Neural cell (in vitro differentiated cells): ENCODE data around the gene ESR2. TPM values are rescaled to one million over a fixed set of nuclear protein-coding genes. Genes with fewer than 3 reads are reported as not detected.

ENCODE experiments used
- H2AFZ ChIP-seq: fragments of 200-600, 300-800 bp; sonication (generic), shearing (Covaris generic); 2 replicates; pipeline ENCODE4 v1.6.0; 2014; ENCODE audit warnings: low read depth, mild to moderate bottlenecking, antibody characterized with exemption, low read length, moderate library complexity
- H3F3A ChIP-seq: fragments of 200-600 bp; shearing (Covaris generic); 2 replicates; pipeline ENCODE4 v1.6.1; 2016; ENCODE audit warnings: mild to moderate bottlenecking, moderate library complexity, mixed read lengths, antibody characterized with exemption, low read length; ENCODE audit not compliant: insufficient read depth, poor library complexity, severe bottlenecking
- H3K27ac ChIP-seq: fragments of 200-600, 300-800 bp; sonication (generic), shearing (Covaris generic); 2 replicates; pipeline ENCODE4 v1.5.1; 2014; ENCODE audit warnings: mild to moderate bottlenecking, low read length, moderate library complexity
- H3K27me3 ChIP-seq: fragments of 300-800, 200-600 bp; sonication (generic), shearing (Covaris generic); 2 replicates; pipeline ENCODE4 v1.6.0; 2014; ENCODE audit warnings: mild to moderate bottlenecking, low read depth, low read length, moderate library complexity; ENCODE audit not compliant: insufficient read depth
- H3K36me3 ChIP-seq: fragments of 300-800, 200-600 bp; sonication (generic), shearing (Covaris generic); 2 replicates; pipeline ENCODE4 v1.5.1; 2014; ENCODE audit warnings: mild to moderate bottlenecking, antibody characterized with exemption, low read length, moderate library complexity; ENCODE audit not compliant: insufficient read depth
- H3K4me2 ChIP-seq: fragments of 300-800, 200-600 bp; sonication (generic), shearing (Covaris generic); 2 replicates; pipeline ENCODE4 v1.6.0; 2014; ENCODE audit warnings: mild to moderate bottlenecking, low read length
- H3K4me3 ChIP-seq: fragments of 300-800, 200-600 bp; sonication (generic), shearing (Covaris generic); 2 replicates; pipeline ENCODE4 v1.5.1; 2014; ENCODE audit warnings: mild to moderate bottlenecking, low read length, moderate library complexity
- H3K79me2 ChIP-seq: fragments of 200-600 bp; shearing (Covaris generic); replicated peaks from 2 replicates; pipeline ENCODE4 v1.6.0; 2014; ENCODE audit warnings: mild to moderate bottlenecking, low read length, moderate library complexity; ENCODE audit not compliant: insufficient read depth
- H3K9ac ChIP-seq: fragments of 300-800, 200-600 bp; sonication (generic), shearing (Covaris generic); 2 replicates; pipeline ENCODE4 v1.6.1; 2016; ENCODE audit warnings: mild to moderate bottlenecking, low read length, mixed read lengths
- H3K9me2 ChIP-seq: fragments of 200-600 bp; shearing (Covaris generic); 2 replicates; pipeline ENCODE4 v1.6.1; 2016; ENCODE audit warnings: mild to moderate bottlenecking, low read length, mixed read lengths; ENCODE audit not compliant: insufficient read depth
- H3K9me3 ChIP-seq: fragments of 200-600, 300-800 bp; sonication (generic), shearing (Covaris generic); 2 replicates; pipeline ENCODE4 v1.6.1; 2016; ENCODE audit warnings: mild to moderate bottlenecking, mixed run types, low read length, moderate library complexity, mixed read lengths
- H4K20me1 ChIP-seq: fragments of 200-600 bp; shearing (Covaris generic); 2 replicates; pipeline ENCODE4 v1.6.1; 2016; ENCODE audit warnings: mild to moderate bottlenecking, mixed run types; ENCODE audit not compliant: insufficient read depth
- CTCF ChIP-seq: fragments of 450-650 bp; IDR thresholded peaks from 2 replicates; pipeline ENCODE4 v1.5.1; 2014; ENCODE audit warnings: antibody characterized with exemption, mild to moderate bottlenecking, moderate library complexity; ENCODE audit not compliant: poor library complexity, severe bottlenecking
- EP300 ChIP-seq: fragments of 450-650 bp; conservative IDR thresholded peaks from 2 replicates; pipeline ENCODE4 v1.6.1; 2014; ENCODE audit warnings: antibody characterized with exemption, mild to moderate bottlenecking, moderate library complexity; ENCODE audit not compliant: poor library complexity, severe bottlenecking
- EZH2 ChIP-seq: fragments of 200-600, 300-800 bp; shearing (Covaris generic), sonication (generic); IDR thresholded peaks from 2 replicates; pipeline ENCODE4 v1.6.1; 2014; ENCODE audit warnings: antibody characterized with exemption, low read length, borderline replicate concordance, mild to moderate bottlenecking; ENCODE audit not compliant: insufficient read depth, poor library complexity, severe bottlenecking
- MXI1 ChIP-seq: fragments of 450-650 bp; conservative IDR thresholded peaks from 2 replicates; pipeline ENCODE4 v1.6.1; 2014; ENCODE audit warnings: antibody characterized with exemption, mild to moderate bottlenecking; ENCODE audit not compliant: poor library complexity, severe bottlenecking
- POLR2AphosphoS5 ChIP-seq: IDR thresholded peaks from 2 replicates; pipeline ENCODE4 v1.6.1; 2012
- RAD21 ChIP-seq: fragments of 450-650 bp; conservative IDR thresholded peaks from 2 replicates; pipeline ENCODE4 v1.6.1; 2014; ENCODE audit warnings: antibody characterized with exemption, mild to moderate bottlenecking, moderate library complexity
- SMC3 ChIP-seq: fragments of 450-650 bp; conservative IDR thresholded peaks from 2 replicates; pipeline ENCODE4 v1.6.1; 2014; ENCODE audit warnings: antibody characterized with exemption, mild to moderate bottlenecking, moderate library complexity; ENCODE audit not compliant: poor library complexity
- TAF1 ChIP-seq: IDR thresholded peaks from 2 replicates; pipeline ENCODE4 v1.6.1; 2012; ENCODE audit warnings: low read depth
- polyA plus RNA-seq: library from polyadenylated mRNA; depleted of rRNA; stranded (reverse); fragments of >200 nt; gene quantifications from 2 replicates; pipeline ENCODE4 v1.2.3, GENCODE V29; 2014
- TF ChIP-seq, protein P1 (sequence below): IDR thresholded peaks from 2 replicates; pipeline ENCODE4 v1.6.1; 2012; ENCODE audit warnings: borderline replicate concordance

ESR2 gene
- polyA plus RNA-seq, 1 donor from 2014 or later, result 0.35 TPM

- H3F3A ChIP-seq, result no peaks in the 10 kb centered on the region
- no peaks in the 10 kb centered on the region for H3K9me2 ChIP-seq
- no peaks in the 10 kb centered on the region for H4K20me1 ChIP-seq
- H3K27me3 ChIP-seq, result no peaks in the 10 kb centered on the region
- no peaks in the 10 kb centered on the region for H3K9me3 ChIP-seq
- H3K79me2 ChIP-seq, result no peaks in the 10 kb centered on the region
- H3K36me3 ChIP-seq, result no peaks in the 10 kb centered on the region
- no peak for TF ChIP-seq TAF1
- TF ChIP-seq EZH2, result no peak
- TF ChIP-seq CTCF, result no peak
- TF ChIP-seq SMC3, result no peak
- no peak for TF ChIP-seq POLR2AphosphoS5
- TF ChIP-seq RAD21, result no peak
- TF ChIP-seq, protein P1, sequence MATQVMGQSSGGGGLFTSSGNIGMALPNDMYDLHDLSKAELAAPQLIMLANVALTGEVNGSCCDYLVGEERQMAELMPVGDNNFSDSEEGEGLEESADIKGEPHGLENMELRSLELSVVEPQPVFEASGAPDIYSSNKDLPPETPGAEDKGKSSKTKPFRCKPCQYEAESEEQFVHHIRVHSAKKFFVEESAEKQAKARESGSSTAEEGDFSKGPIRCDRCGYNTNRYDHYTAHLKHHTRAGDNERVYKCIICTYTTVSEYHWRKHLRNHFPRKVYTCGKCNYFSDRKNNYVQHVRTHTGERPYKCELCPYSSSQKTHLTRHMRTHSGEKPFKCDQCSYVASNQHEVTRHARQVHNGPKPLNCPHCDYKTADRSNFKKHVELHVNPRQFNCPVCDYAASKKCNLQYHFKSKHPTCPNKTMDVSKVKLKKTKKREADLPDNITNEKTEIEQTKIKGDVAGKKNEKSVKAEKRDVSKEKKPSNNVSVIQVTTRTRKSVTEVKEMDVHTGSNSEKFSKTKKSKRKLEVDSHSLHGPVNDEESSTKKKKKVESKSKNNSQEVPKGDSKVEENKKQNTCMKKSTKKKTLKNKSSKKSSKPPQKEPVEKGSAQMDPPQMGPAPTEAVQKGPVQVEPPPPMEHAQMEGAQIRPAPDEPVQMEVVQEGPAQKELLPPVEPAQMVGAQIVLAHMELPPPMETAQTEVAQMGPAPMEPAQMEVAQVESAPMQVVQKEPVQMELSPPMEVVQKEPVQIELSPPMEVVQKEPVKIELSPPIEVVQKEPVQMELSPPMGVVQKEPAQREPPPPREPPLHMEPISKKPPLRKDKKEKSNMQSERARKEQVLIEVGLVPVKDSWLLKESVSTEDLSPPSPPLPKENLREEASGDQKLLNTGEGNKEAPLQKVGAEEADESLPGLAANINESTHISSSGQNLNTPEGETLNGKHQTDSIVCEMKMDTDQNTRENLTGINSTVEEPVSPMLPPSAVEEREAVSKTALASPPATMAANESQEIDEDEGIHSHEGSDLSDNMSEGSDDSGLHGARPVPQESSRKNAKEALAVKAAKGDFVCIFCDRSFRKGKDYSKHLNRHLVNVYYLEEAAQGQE, result no peak
- TF ChIP-seq MXI1, result no peak
- TF ChIP-seq EP300, result no peak
- no peak overlapping the region for H2AFZ ChIP-seq
- no peak overlapping the region for H3K9ac ChIP-seq
- no peak overlapping the region for H3K4me2 ChIP-seq
- no peak overlapping the region for H3K27ac ChIP-seq
- no peak overlapping the region for H3K4me3 ChIP-seq
Observed at GRCh38 chr14:64081174-64081746, 212.9 kb downstream of the ESR2 start.

DNA sequence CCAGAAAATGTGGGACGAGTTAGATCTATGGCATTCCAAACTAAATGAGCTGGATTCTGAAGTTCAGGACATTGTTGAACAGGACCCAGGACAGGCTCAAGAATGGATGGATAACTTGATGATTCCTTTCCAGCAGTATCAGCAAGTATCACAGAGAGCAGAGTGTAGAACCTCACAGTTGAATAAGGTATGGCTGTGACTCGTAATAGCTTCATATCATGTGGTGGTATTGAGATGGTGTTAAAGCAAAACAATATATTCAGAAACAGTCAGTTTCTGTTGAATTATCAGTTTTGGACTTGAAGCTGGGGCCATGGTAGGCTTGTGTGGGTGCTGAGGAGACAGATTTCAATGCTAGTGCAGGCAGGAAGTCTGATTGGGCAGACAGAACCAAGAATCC lies 213.7 kb downstream of the ESR2 start:
- no peaks in the 10 kb centered on the region for H3K36me3 ChIP-seq
- no peaks in the 10 kb centered on the region for H3K79me2 ChIP-seq
- H3K4me2 ChIP-seq, result no peak overlapping the region
- no peak overlapping the region for H3K9ac ChIP-seq
- no peaks in the 10 kb centered on the region for H3F3A ChIP-seq
- no peaks in the 10 kb centered on the region for H3K27me3 ChIP-seq
- H3K4me3 ChIP-seq, result no peak overlapping the region
- H3K9me2 ChIP-seq, result no peaks in the 10 kb centered on the region
- no peak overlapping the region for H2AFZ ChIP-seq
- H4K20me1 ChIP-seq, result no peaks in the 10 kb centered on the region
- H3K27ac ChIP-seq, result no peak overlapping the region
- no peak for TF ChIP-seq TAF1
- no peak for TF ChIP-seq RAD21
- TF ChIP-seq EP300, result no peak
- TF ChIP-seq, protein P1, result no peak
- no peak for TF ChIP-seq CTCF
- TF ChIP-seq EZH2, result no peak
- no peak for TF ChIP-seq POLR2AphosphoS5
- TF ChIP-seq MXI1, result no peak
- TF ChIP-seq SMC3, result no peak
- no peaks in the 10 kb centered on the region for H3K9me3 ChIP-seq
